GM20000 (cell line): ENCODE measurements around the gene BTRC.

Source experiments
- DNase-seq: peaks from one replicate; pipeline ENCODE4 v3.0.0; 2012; ENCODE audit warnings: low spot score
- CTCF ChIP-seq: IDR thresholded peaks from 2 replicates; pipeline ENCODE4 v1.5.1; 2012; ENCODE audit warnings: mild to moderate bottlenecking, control low read depth; ENCODE audit errors: extremely low read depth, missing control alignments

BTRC gene

GRCh38 chr10:101441541-101442455, 87.8 kb downstream of the BTRC start:
- DNase-seq = peak; percentile 48
- peak; percentile 66 for TF ChIP-seq CTCF

- no peak for DNase-seq
- no peak for TF ChIP-seq CTCF
Observed at GRCh38 chr10:101442456-101442800, 88.5 kb downstream of the BTRC start.

- no peak for DNase-seq
- no peak for TF ChIP-seq CTCF
Observed at GRCh38 chr10:101444058-101444898, 90.3 kb downstream of the BTRC start.

GRCh38 chr10:101446071-101446470, 92.1 kb downstream of the BTRC start:
- no peak for DNase-seq
- TF ChIP-seq CTCF = no peak

GRCh38 chr10:101446947-101447346, 93.0 kb downstream of the BTRC start:
- DNase-seq = no peak
- no peak for TF ChIP-seq CTCF

GRCh38 chr10:101447477-101447876, 93.5 kb downstream of the BTRC start:
- DNase-seq = no peak
- TF ChIP-seq CTCF = no peak

GRCh38 chr10:101450277-101451080, 96.5 kb downstream of the BTRC start:
- DNase-seq = no peak

More at GRCh38 chr10:101450277-101451080, 96.5 kb downstream of the BTRC start:
- TF ChIP-seq CTCF = no peak
